HEK293 (cell line): Measurements from ENCODE around the gene SOX12.

ENCODE experiments used
- BCL11B ChIP-seq: fragments of 450-650 bp; formaldehyde crosslinking; IDR thresholded peaks from 2 replicates; pipeline ENCODE4 v1.5.1; 2016; ENCODE audit warnings: low read depth, missing biosample characterization, missing genetic modification characterization
- KLF1 ChIP-seq: fragments of 450-650 bp; formaldehyde crosslinking; IDR thresholded peaks from 2 replicates; pipeline ENCODE4 v1.5.1; 2016; ENCODE audit warnings: missing biosample characterization, missing genetic modification characterization
- ZBTB21 ChIP-seq: fragments of 450-650 bp; formaldehyde crosslinking; IDR thresholded peaks from 2 replicates; pipeline ENCODE4 v1.5.1; 2017; ENCODE audit warnings: missing biosample characterization, missing genetic modification characterization
- ZFP37 ChIP-seq: fragments of 450-650 bp; formaldehyde crosslinking; IDR thresholded peaks from 2 replicates; pipeline ENCODE4 v1.5.1; 2016; ENCODE audit warnings: missing biosample characterization, missing genetic modification characterization
- TF ChIP-seq, protein P1 (sequence below): fragments of 450-650 bp; formaldehyde crosslinking; IDR thresholded peaks from 2 replicates; pipeline ENCODE4 v1.5.1; 2016; ENCODE audit warnings: missing biosample characterization, missing genetic modification characterization

DNA sequence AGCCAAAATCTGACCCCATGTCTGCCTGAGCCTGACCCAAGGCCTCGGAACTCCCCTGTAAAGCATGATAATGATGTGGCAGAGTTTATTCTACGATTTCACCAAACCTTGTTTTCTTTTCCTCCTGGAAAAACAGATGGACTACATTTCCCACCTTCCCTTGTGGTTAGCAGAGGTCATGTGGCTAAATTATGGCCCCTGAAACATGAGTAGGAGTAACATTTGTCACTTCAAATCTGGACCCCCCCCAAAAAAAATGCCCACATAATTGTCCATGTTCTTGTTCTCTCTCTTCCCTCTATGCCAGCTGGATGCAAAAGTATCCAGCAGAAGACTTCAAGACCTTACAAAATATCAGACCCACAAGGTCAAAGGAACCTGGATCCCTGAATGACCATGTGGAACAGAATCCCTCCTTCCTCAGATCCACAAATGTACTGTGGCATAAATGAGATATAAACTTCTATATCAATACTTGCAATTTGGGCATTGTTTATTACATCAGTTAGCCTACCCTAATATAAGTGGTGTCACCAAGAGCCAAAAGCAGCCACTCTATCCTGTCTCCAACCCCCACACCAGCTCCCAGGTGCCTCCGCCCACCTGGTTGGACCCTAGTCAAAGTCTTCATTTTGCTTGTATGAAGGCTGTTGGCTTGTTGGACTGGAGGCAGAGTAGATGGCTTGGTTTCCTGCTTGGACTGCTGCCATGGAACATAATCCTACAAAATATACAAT, 36.2 kb upstream of the SOX12 start:
- TF ChIP-seq KLF1 (tag by site-specific recombination) = no peak
- TF ChIP-seq, protein P1, sequence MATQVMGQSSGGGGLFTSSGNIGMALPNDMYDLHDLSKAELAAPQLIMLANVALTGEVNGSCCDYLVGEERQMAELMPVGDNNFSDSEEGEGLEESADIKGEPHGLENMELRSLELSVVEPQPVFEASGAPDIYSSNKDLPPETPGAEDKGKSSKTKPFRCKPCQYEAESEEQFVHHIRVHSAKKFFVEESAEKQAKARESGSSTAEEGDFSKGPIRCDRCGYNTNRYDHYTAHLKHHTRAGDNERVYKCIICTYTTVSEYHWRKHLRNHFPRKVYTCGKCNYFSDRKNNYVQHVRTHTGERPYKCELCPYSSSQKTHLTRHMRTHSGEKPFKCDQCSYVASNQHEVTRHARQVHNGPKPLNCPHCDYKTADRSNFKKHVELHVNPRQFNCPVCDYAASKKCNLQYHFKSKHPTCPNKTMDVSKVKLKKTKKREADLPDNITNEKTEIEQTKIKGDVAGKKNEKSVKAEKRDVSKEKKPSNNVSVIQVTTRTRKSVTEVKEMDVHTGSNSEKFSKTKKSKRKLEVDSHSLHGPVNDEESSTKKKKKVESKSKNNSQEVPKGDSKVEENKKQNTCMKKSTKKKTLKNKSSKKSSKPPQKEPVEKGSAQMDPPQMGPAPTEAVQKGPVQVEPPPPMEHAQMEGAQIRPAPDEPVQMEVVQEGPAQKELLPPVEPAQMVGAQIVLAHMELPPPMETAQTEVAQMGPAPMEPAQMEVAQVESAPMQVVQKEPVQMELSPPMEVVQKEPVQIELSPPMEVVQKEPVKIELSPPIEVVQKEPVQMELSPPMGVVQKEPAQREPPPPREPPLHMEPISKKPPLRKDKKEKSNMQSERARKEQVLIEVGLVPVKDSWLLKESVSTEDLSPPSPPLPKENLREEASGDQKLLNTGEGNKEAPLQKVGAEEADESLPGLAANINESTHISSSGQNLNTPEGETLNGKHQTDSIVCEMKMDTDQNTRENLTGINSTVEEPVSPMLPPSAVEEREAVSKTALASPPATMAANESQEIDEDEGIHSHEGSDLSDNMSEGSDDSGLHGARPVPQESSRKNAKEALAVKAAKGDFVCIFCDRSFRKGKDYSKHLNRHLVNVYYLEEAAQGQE (tag by site-specific recombination) = no peak
- TF ChIP-seq BCL11B (tag by site-specific recombination) = no peak
- TF ChIP-seq ZBTB21 (tag by site-specific recombination) = no peak
- no peak for TF ChIP-seq ZFP37 (tag by site-specific recombination)
